MM.1S (cell line): ENCODE data around the gene FAM229A.

Source experiments
- CTCF ChIP-seq: fragments of 300-600 bp; sonication (generic); IDR thresholded peaks from 2 replicates; pipeline ENCODE4 v1.5.1; 2016; ENCODE audit warnings: antibody characterized with exemption, low read length, mixed read lengths
- EZH2 ChIP-seq: fragments of 300-600 bp; sonication (generic); optimal IDR thresholded peaks from 2 replicates; pipeline ENCODE3; 2017; ENCODE audit warnings: low read depth, mild to moderate bottlenecking, antibody characterized with exemption, low read length, mixed read lengths
- EZH2phosphoT487 ChIP-seq: fragments of 300-600 bp; sonication (generic); IDR thresholded peaks from 2 replicates; pipeline ENCODE4 v1.6.1; 2018; ENCODE audit warnings: antibody characterized with exemption, low read length

- TF ChIP-seq CTCF: no peak
- no peak for TF ChIP-seq EZH2
- TF ChIP-seq EZH2phosphoT487: no peak
Measured at GRCh38 chr1:32380057-32380456, 17.8 kb upstream of the FAM229A start.
